Left lung (tissue), 10 donors: ENCODE measurements around the gene TPST2. TPM values are rescaled to one million over a fixed set of nuclear protein-coding genes. Genes with fewer than 3 reads are reported as not detected.

ENCODE experiments used
- ATAC-seq: fragments of 200-7000 bp; cut with Tn5 transposase; one replicate; pipeline ENCODE4 v1.9.1; 2020; ENCODE audit warnings: moderate library complexity
- DNase-seq, 4 donors: peaks; one replicate each; pipeline ENCODE4 v3.0.0-alpha.2; 2013 to 2020
- H3K27ac ChIP-seq, 2 donors: fragments of 200-600 bp; sonication (generic) in 1 of 2; one replicate each; pipeline versions ENCODE4 v1.5.0 to v1.8.0; 2020 to 2021
- H3K27me3 ChIP-seq, 2 donors: fragments of 200-600 bp; sonication (generic) in 1 of 2; one replicate each; pipeline versions ENCODE4 v1.5.0 to v1.8.0; 2020 to 2021
- H3K36me3 ChIP-seq, 2 donors: fragments of 200-600 bp; sonication (generic) in 1 of 2; one replicate each; pipeline versions ENCODE4 v1.5.0 to v1.8.0; 2020 to 2021
- H3K4me1 ChIP-seq, 2 donors: fragments of 200-600 bp; one replicate each; pipeline ENCODE4 v1.8.0; 2021
- H3K4me3 ChIP-seq, 2 donors: fragments of 200-600 bp; sonication (generic) in 1 of 2; one replicate each; pipeline versions ENCODE4 v1.5.0 to v1.8.0; 2020 to 2021; ENCODE audit warnings: mild to moderate bottlenecking in 1 of 2
- H3K9me3 ChIP-seq, 2 donors: fragments of 200-600 bp; sonication (generic) in 1 of 2; one replicate each; pipeline versions ENCODE4 v1.5.0 to v1.8.0; 2020 to 2021
- intact Hi-C, 2 donors: fragments of 100-400 bp; cut with DNase I; formaldehyde crosslinking; loops; one replicate each; pipeline versions ENCODE4 v1.11.2 to v1.14.2; 2022
- microRNA-seq, 2 donors: library from miRNA; unstranded; fragments of <30 nt; microRNA quantifications; one replicate each; pipeline ENCODE4, GENCODE V29; 2019
- polyA plus RNA-seq, 6 donors: library from polyadenylated mRNA; unstranded; fragments of 120-200 nt; gene quantifications; one replicate each; pipeline ENCODE4 v1.2.1, GENCODE V29; 2013; ENCODE audit not compliant: insufficient read length in 6 of 6
- total RNA-seq, 2 donors: library from RNA; stranded (reverse); fragmentation: NEBNext Ultra II Directional; extraction: Animal tissue kit (Norgen Biotek cat#: 25700); gene quantifications; one replicate each; pipeline ENCODE4 v1.2.1, GENCODE V29; 2021
- TF ChIP-seq, protein P1 (sequence below), 2 donors: fragments of 200-600 bp; sonication (generic) in 1 of 2; IDR thresholded peaks; one replicate each; pipeline versions ENCODE4 v1.5.0 to v1.8.0; 2021; ENCODE audit warnings: antibody characterized with exemption in 2 of 2
- donor health status: DM: no; HTN: yes; CAD: no.
- donor health status: DM: no; HTN: no; CAD: no.

The TPST2 gene
- total and polyA plus RNA-seq, 8 donors: 23.3 to 69.0 (median 29.0) TPM

- DNase-seq: no peak
- TF ChIP-seq, protein P1, sequence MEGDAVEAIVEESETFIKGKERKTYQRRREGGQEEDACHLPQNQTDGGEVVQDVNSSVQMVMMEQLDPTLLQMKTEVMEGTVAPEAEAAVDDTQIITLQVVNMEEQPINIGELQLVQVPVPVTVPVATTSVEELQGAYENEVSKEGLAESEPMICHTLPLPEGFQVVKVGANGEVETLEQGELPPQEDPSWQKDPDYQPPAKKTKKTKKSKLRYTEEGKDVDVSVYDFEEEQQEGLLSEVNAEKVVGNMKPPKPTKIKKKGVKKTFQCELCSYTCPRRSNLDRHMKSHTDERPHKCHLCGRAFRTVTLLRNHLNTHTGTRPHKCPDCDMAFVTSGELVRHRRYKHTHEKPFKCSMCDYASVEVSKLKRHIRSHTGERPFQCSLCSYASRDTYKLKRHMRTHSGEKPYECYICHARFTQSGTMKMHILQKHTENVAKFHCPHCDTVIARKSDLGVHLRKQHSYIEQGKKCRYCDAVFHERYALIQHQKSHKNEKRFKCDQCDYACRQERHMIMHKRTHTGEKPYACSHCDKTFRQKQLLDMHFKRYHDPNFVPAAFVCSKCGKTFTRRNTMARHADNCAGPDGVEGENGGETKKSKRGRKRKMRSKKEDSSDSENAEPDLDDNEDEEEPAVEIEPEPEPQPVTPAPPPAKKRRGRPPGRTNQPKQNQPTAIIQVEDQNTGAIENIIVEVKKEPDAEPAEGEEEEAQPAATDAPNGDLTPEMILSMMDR (IDR thresholded peaks at IDR 0.05): no peak
- Histone ChIP-seq H3K36me3 (peaks cover 0 to 71% of the 10 kb centered on the region in 2 donors), H3K27ac (no peak overlapping the region), H3K4me3 (no peak overlapping the region), H3K27me3 (no peaks in the 10 kb centered on the region), H3K9me3 (no peaks in the 10 kb centered on the region), H3K4me1 (peaks cover 11 to 60% of the 10 kb centered on the region in 2 donors)
- no peak for ATAC-seq
- intact Hi-C loops: no loop called here
Measured at GRCh38 chr22:26474682-26475081, 115.2 kb downstream of the TPST2 start.

Small RNAs within 50 kb of the gene (microRNA-seq; reads per million reads assigned to microRNA genes)
- 2.7 to 5.7 reads per million in 2 donors for gene MIR548J

Other genes starting within 250 kb of the TPST2 start
- gene ASPHD2, start 160.9 kb downstream of the TPST2 start, total RNA-seq: 1 to 10 TPM; 1.3 to 2.1 TPM
- under 1 TPM; 0.38 to 0.74 (median 0.55) TPM for gene ASPHD2, start 160.9 kb downstream of the TPST2 start, polyA plus RNA-seq
- 10 to 100 TPM; 25.4 to 30.1 TPM for gene HPS4, start 106.3 kb downstream of the TPST2 start, total RNA-seq
- gene HPS4, start 106.3 kb downstream of the TPST2 start, polyA plus RNA-seq: 10 to 100 TPM; 31.0 to 40.7 (median 35.0) TPM
- 10 to 100 TPM; 18.5 to 19.2 TPM for gene SRRD, start 106.3 kb downstream of the TPST2 start, total RNA-seq
- 10 to 100 TPM; 25.9 to 33.1 (median 30.0) TPM for gene SRRD, start 106.3 kb downstream of the TPST2 start, polyA plus RNA-seq
- 10 to 100 TPM; 32.1 to 39.2 TPM for gene TFIP11, start 77.7 kb downstream of the TPST2 start, total RNA-seq
- 10 to 100 TPM; 34.8 to 39.9 (median 36.8) TPM for gene TFIP11, start 77.7 kb downstream of the TPST2 start, polyA plus RNA-seq
- gene CRYBB1, start 27.9 kb upstream of the TPST2 start, total RNA-seq: 1 to 10 TPM; 1.0 to 1.3 TPM
- gene CRYBB1, start 27.9 kb upstream of the TPST2 start, polyA plus RNA-seq: 1 to 10 TPM in 4 of 6 donors, under 1 TPM in 2; 0.79 to 1.5 (median 1.1) TPM
- not detected for gene CRYBA4, start 31.8 kb upstream of the TPST2 start, total RNA-seq
- under 1 TPM; 0.21 to 0.87 (median 0.43) TPM for gene CRYBA4, start 31.8 kb upstream of the TPST2 start, polyA plus RNA-seq
- 10 to 100 TPM in 1 of 2 donors, 1 to 10 TPM in 1; 1.7 to 11.2 TPM for gene MIAT, start 67.5 kb upstream of the TPST2 start, total RNA-seq
- 1 to 10 TPM; 2.3 to 3.0 (median 2.8) TPM for gene MIAT, start 67.5 kb upstream of the TPST2 start, polyA plus RNA-seq